Retinal pigment epithelial cell (primary cell): ENCODE results near the gene KCNJ14.
A peak's percentile ranks its signal among the peaks of the same experiment; 100 is the strongest.

ENCODE experiments used
- DNase-seq: peaks from one replicate; pipeline ENCODE4 v3.0.0-alpha.2; 2010; ENCODE audit warnings: low read depth
- H3K4me3 ChIP-seq: 2 replicates; pipeline ENCODE4 v1.5.1; 2011; ENCODE audit warnings: mild to moderate bottlenecking, low read length, control low read depth, moderate library complexity
- CTCF ChIP-seq: conservative IDR thresholded peaks from 2 replicates; pipeline ENCODE4 v1.5.1; 2011; ENCODE audit warnings: low read depth, low read length, control low read depth, inconsistent platforms

Gene KCNJ14

GRCh38 chr19:48444936-48445200 lies 10.5 kb upstream of the KCNJ14 start:
- no peak for TF ChIP-seq CTCF
- DNase-seq = no peak
- H3K4me3 ChIP-seq = peak overlapping the region; percentile 96

GRCh38 chr19:48445256-48445605 lies 10.1 kb upstream of the KCNJ14 start:
- peak; percentile 77 for DNase-seq
- peak; percentile 73 for TF ChIP-seq CTCF
- peak overlapping the region; percentile 96 for H3K4me3 ChIP-seq

GRCh38 chr19:48445606-48446481 lies 9.5 kb upstream of the KCNJ14 start, which contains the start of gene GRWD1:
GRWD1 (plus strand) TSS chr19:48445983; CDS start chr19:48446006, 23 bp downstream.
- peak; percentile 25 for TF ChIP-seq CTCF
- H3K4me3 ChIP-seq = peak within 1 kb of the TSS; percentile 96
- peak; percentile 89 for DNase-seq

GRCh38 chr19:48446579-48446978 lies 8.8 kb upstream of the KCNJ14 start:
- no peak for DNase-seq
- peak overlapping the region; percentile 96 for H3K4me3 ChIP-seq
- no peak for TF ChIP-seq CTCF

GRCh38 chr19:48448563-48448962 lies 6.8 kb upstream of the KCNJ14 start:
- no peak overlapping the region for H3K4me3 ChIP-seq
- DNase-seq = no peak
- no peak for TF ChIP-seq CTCF

GRCh38 chr19:48450441-48450840 lies 4.9 kb upstream of the KCNJ14 start:
- TF ChIP-seq CTCF = no peak
- no peak overlapping the region for H3K4me3 ChIP-seq
- no peak for DNase-seq

GRCh38 chr19:48450863-48451262 lies 4.5 kb upstream of the KCNJ14 start:
- DNase-seq = no peak
- H3K4me3 ChIP-seq = no peak overlapping the region
- TF ChIP-seq CTCF = no peak
